Endothelial cell of umbilical vein (primary cell): ENCODE measurements around the gene DMBX1. TPM values are rescaled to one million over a fixed set of nuclear protein-coding genes. Genes with fewer than 3 reads are reported as not detected.

Source experiments
- BruUV-seq: library from RNA; stranded (reverse); fragments of 400-500 nt; replicated peaks from 2 replicates; lab custom pipeline; 2021; lab: Mats Ljungman, UMichigan
- CTCF ChIA-PET: fragments of 300-600, 350-600 bp; sonication (Branson Sonifier 250); formaldehyde crosslinking; loops from one replicate; lab custom pipeline; 2021; ENCODE audit warnings: antibody characterized with exemption, inconsistent platforms; lab: Charles Lee
- POLR2A ChIA-PET: fragments of 300-600, 350-600 bp; sonication (Branson Sonifier 250); formaldehyde crosslinking; loops from one replicate; lab custom pipeline; 2021; ENCODE audit warnings: antibody characterized with exemption, inconsistent platforms; lab: Charles Lee
- DNase-seq: peaks from one replicate; pipeline ENCODE4 v3.0.0-alpha.2; 2011; ENCODE audit warnings: low read depth, low spot score
- FAIRE-seq: peaks from 2 replicates; lab custom pipeline; 2011; peaks lifted over from hg19 to GRCh38; lab: Jason Lieb, UNC
- H2AFZ ChIP-seq: 2 replicates; pipeline ENCODE4 v1.6.0; 2012; ENCODE audit warnings: low read depth, low read length, control low read depth, inconsistent platforms
- H3K27ac ChIP-seq: 2 replicates; pipeline ENCODE4 v1.5.1; 2011; ENCODE audit warnings: low read depth, mild to moderate bottlenecking, control low read depth, low read length, moderate library complexity; ENCODE audit not compliant: insufficient read depth
- H3K27me3 ChIP-seq, 2 experiments: 2 replicates each; pipeline versions ENCODE4 v1.6.0 to v1.6.1; 2011; ENCODE audit warnings: low read length in 2 of 2, mixed read lengths in 1 of 2; ENCODE audit not compliant: control insufficient read depth in 2 of 2, insufficient read depth in 2 of 2
- H3K36me3 ChIP-seq, 2 experiments: 2 replicates in 1 of 2; 3 replicates in 1 of 2; pipeline ENCODE4 v1.5.1; 2011; ENCODE audit warnings: low read length in 2 of 2, mild to moderate bottlenecking in 1 of 2, moderate library complexity in 1 of 2; ENCODE audit not compliant: control insufficient read depth in 2 of 2, insufficient read depth in 2 of 2; ENCODE audit errors: extremely low read depth in 1 of 2
- H3K4me1 ChIP-seq: 3 replicates; pipeline ENCODE4 v1.5.1; 2011; ENCODE audit warnings: mild to moderate bottlenecking, low read length; ENCODE audit not compliant: control insufficient read depth, insufficient read depth; ENCODE audit errors: extremely low read depth
- H3K4me2 ChIP-seq: 2 replicates; pipeline ENCODE4 v1.6.1; 2011; ENCODE audit warnings: low read length, control low read depth, mixed read lengths; ENCODE audit not compliant: insufficient read depth
- H3K4me3 ChIP-seq, 3 experiments: fragments of 200-600 bp in 1 of 3; sonication (generic), shearing (Covaris generic) in 1 of 3; replicated peaks in 1 of 3; 2 replicates each; pipeline ENCODE4 v1.5.1; 2011 to 2016; ENCODE audit warnings: control low read depth in 3 of 3, low read length in 3 of 3, mild to moderate bottlenecking in 2 of 3, inconsistent platforms in 1 of 3, low read depth in 1 of 3, moderate library complexity in 1 of 3; ENCODE audit not compliant: insufficient read depth in 1 of 3
- H3K79me2 ChIP-seq: 2 replicates; pipeline ENCODE4 v1.6.0; 2012; ENCODE audit warnings: low read length, inconsistent platforms; ENCODE audit not compliant: control insufficient read depth, insufficient read depth
- H3K9ac ChIP-seq: replicated peaks from 2 replicates; pipeline ENCODE3; 2011; ENCODE audit warnings: low read length, control low read depth; ENCODE audit not compliant: insufficient read depth; ENCODE audit errors: extremely low read depth
- H3K9me1 ChIP-seq: replicated peaks from 3 replicates; pipeline ENCODE4 v1.6.0; 2011; ENCODE audit warnings: mild to moderate bottlenecking, low read length; ENCODE audit not compliant: control insufficient read depth, insufficient read depth; ENCODE audit errors: extremely low read depth
- H3K9me3 ChIP-seq: replicated peaks from 2 replicates; pipeline ENCODE4 v1.5.1; 2012; ENCODE audit warnings: low read length, inconsistent platforms; ENCODE audit not compliant: control insufficient read depth, insufficient read depth
- H4K20me1 ChIP-seq: replicated peaks from 2 replicates; pipeline ENCODE3; 2011; ENCODE audit warnings: mild to moderate bottlenecking, low read length; ENCODE audit not compliant: control insufficient read depth, insufficient read depth; ENCODE audit errors: extremely low read depth
- CTCF ChIP-seq, 2 donors: IDR thresholded peaks; 1 replicate in 1 of 2; 2 replicates in 1 of 2; pipeline ENCODE4 v1.5.1; 2011; ENCODE audit warnings: low read length in 2 of 2, mild to moderate bottlenecking in 2 of 2, moderate library complexity in 2 of 2, control low read depth in 1 of 2, inconsistent platforms in 1 of 2, low read depth in 1 of 2; ENCODE audit not compliant: insufficient read depth in 1 of 2; ENCODE audit errors: extremely low read depth in 1 of 2
- EZH2 ChIP-seq: IDR thresholded peaks from 2 replicates; pipeline ENCODE4 v1.6.1; 2012; ENCODE audit warnings: borderline replicate concordance, low read depth, mild to moderate bottlenecking, moderate library complexity, low read length, inconsistent platforms; ENCODE audit not compliant: severe bottlenecking
- FOS ChIP-seq: IDR thresholded peaks from 2 replicates; pipeline ENCODE4 v1.6.1; 2011; ENCODE audit warnings: mild to moderate bottlenecking, low read length, moderate library complexity, borderline replicate concordance; ENCODE audit not compliant: insufficient read depth
- GATA2 ChIP-seq: IDR thresholded peaks from 2 replicates; pipeline ENCODE4 v1.7.0; 2011; ENCODE audit warnings: low read depth, mild to moderate bottlenecking, moderate library complexity, mixed read lengths, low read length; ENCODE audit not compliant: insufficient read length, insufficient read depth
- JUN ChIP-seq: IDR thresholded peaks from 2 replicates; pipeline ENCODE4 v1.6.1; 2011; ENCODE audit warnings: borderline replicate concordance, low read depth; ENCODE audit not compliant: insufficient read length, insufficient read depth
- MAX ChIP-seq: IDR thresholded peaks from 2 replicates; pipeline ENCODE4 v1.6.1; 2011; ENCODE audit not compliant: insufficient read depth, insufficient read length
- MYC ChIP-seq: IDR thresholded peaks from one replicate; pipeline ENCODE4 v1.6.1; 2011; ENCODE audit warnings: mild to moderate bottlenecking, low read depth, low read length
- POLR2A ChIP-seq: IDR thresholded peaks from 2 replicates; pipeline ENCODE4 v1.6.1; 2012; ENCODE audit warnings: low read depth, mild to moderate bottlenecking, control low read depth, low read length
- POLR2AphosphoS5 ChIP-seq: IDR thresholded peaks from 2 replicates; pipeline ENCODE4 v1.6.1; 2012; ENCODE audit warnings: low read depth, mild to moderate bottlenecking, control low read depth, low read length, moderate library complexity; ENCODE audit not compliant: insufficient read depth
- dilution Hi-C: fragments of 300-500 bp; cut with MboI; formaldehyde crosslinking; loops from one replicate; pipeline ENCODE4 v1.15.0; 2019; ENCODE audit warnings: low sequenced_read_pairs; ENCODE audit not compliant: extremely low pct_ligation_motif_present
- intact Hi-C: fragments of 100-400 bp; cut with micrococcal nuclease; formaldehyde crosslinking; loops from one replicate; pipeline ENCODE4 v1.10.0; 2022
- polyA plus RNA-seq, 4 experiments: library from polyadenylated mRNA; depleted of rRNA in 3 of 4; stranded (reverse) in 3 of 4; unstranded in 1 of 4; fragments of >200 nt; gene quantifications; 2 replicates each; pipeline versions ENCODE4 v1.2.1 to v1.2.3, GENCODE V29; 2011 to 2012; ENCODE audit warnings: missing spikeins in 1 of 4
- total RNA-seq: library from RNA; stranded (reverse); gene quantifications from 2 replicates; pipeline ENCODE4 v1.2.3, GENCODE V29; 2021

Gene DMBX1
- total and polyA plus RNA-seq, 2 donors (not counting 3 experiments of a cell fraction or from before 2014, with no cell fraction given), result not detected

GRCh38 chr1:46525253-46525983 is 35.8 kb downstream of the DMBX1 start:
- intact Hi-C loops (no loop called here), dilution Hi-C loops (no loop called here)
- no peaks in the 10 kb centered on the region for H3K79me2 ChIP-seq
- FAIRE-seq, result no peak
- no peaks in the 10 kb centered on the region for H3K9me3 ChIP-seq
- H3K9me1 ChIP-seq, result no peaks in the 10 kb centered on the region
- no TSS peak for BruUV-seq
- H3K9ac ChIP-seq, result no peak overlapping the region
- H2AFZ ChIP-seq, result no peak overlapping the region
- no peak overlapping the region for H3K4me3 ChIP-seq
- H4K20me1 ChIP-seq, result no peaks in the 10 kb centered on the region
- no peak overlapping the region for H3K4me2 ChIP-seq
- POLR2A ChIA-PET, result no interaction called here
- no peak for DNase-seq
- CTCF ChIA-PET, result interaction anchor here (0.7 to 6.5 kb wide), 10 partner anchors 9 to 157 kb away, joined by 3 to 165 read pairs (median 8); no protein-coding TSS in a partner anchor
- H3K27me3 ChIP-seq, result peaks cover 53 to 58% of the 10 kb centered on the region in 2 experiments
- no peaks in the 10 kb centered on the region for H3K4me1 ChIP-seq
- H3K36me3 ChIP-seq, result no peaks in the 10 kb centered on the region
- H3K27ac ChIP-seq, result no peak overlapping the region
- TF ChIP-seq MAX (no peak), MYC (no peak), CTCF (IDR thresholded peaks at IDR 0.05; ENCODE audit: extremely low read depth in 1 of 2, insufficient read depth in 1 of 2, low read depth in 1 of 2, low read length in 2 of 2) (no peak), JUN (no peak), POLR2A (no peak), FOS (no peak), EZH2 (no peak), POLR2AphosphoS5 (no peak), GATA2 (no peak)
